H9 (cell line): ENCODE results near the gene KDM5B. TPM values are rescaled to one million over a fixed set of nuclear protein-coding genes. Genes with fewer than 3 reads are reported as not detected.

ENCODE experiments used
- DNase-seq: peaks from one replicate; pipeline ENCODE4 v3.0.0-alpha.2; 2017
- H2AFZ ChIP-seq: one replicate; pipeline ENCODE4 v1.6.1; 2013; ENCODE audit warnings: mild to moderate bottlenecking, low read length, control low read depth, moderate library complexity
- H2AK5ac ChIP-seq: 2 replicates; pipeline ENCODE4 v1.6.1; 2013; ENCODE audit warnings: low read length, control low read depth, mixed read lengths; ENCODE audit not compliant: insufficient read length
- H2BK120ac ChIP-seq: one replicate; pipeline ENCODE4 v1.6.1; 2013; ENCODE audit warnings: low read depth, mild to moderate bottlenecking, low read length, control low read depth, inconsistent platforms; ENCODE audit not compliant: poor library complexity, severe bottlenecking
- H2BK12ac ChIP-seq: 2 replicates; pipeline ENCODE4 v1.6.1; 2013; ENCODE audit warnings: low read length, control low read depth, mixed read lengths, low read depth; ENCODE audit not compliant: insufficient read length
- H2BK15ac ChIP-seq: 2 replicates; pipeline ENCODE4 v1.6.1; 2013; ENCODE audit warnings: low read depth, low read length, control low read depth
- H2BK20ac ChIP-seq: one replicate; pipeline ENCODE4 v1.6.1; 2013; ENCODE audit warnings: low read depth, mild to moderate bottlenecking, low read length, control low read depth, inconsistent platforms; ENCODE audit not compliant: poor library complexity, severe bottlenecking
- H2BK5ac ChIP-seq: 2 replicates; pipeline ENCODE4 v1.6.1; 2013; ENCODE audit warnings: low read length, control low read depth, mixed read lengths; ENCODE audit not compliant: insufficient read length
- H3K14ac ChIP-seq: 2 replicates; pipeline ENCODE4 v1.6.1; 2013; ENCODE audit warnings: low read length, control low read depth; ENCODE audit not compliant: insufficient read depth
- H3K18ac ChIP-seq: 2 replicates; pipeline ENCODE4 v1.6.1; 2013; ENCODE audit warnings: low read depth, mild to moderate bottlenecking, mixed read lengths, low read length, control low read depth; ENCODE audit not compliant: insufficient read length
- H3K23ac ChIP-seq: 2 replicates; pipeline ENCODE4 v1.6.1; 2013; ENCODE audit warnings: low read length, control low read depth, mixed read lengths, low read depth; ENCODE audit not compliant: insufficient read length
- H3K23me2 ChIP-seq: 2 replicates; pipeline ENCODE4 v1.6.1; 2013; ENCODE audit warnings: low read depth, mild to moderate bottlenecking, mixed read lengths, low read length, control low read depth; ENCODE audit not compliant: insufficient read length, poor library complexity, severe bottlenecking
- H3K27ac ChIP-seq: 2 replicates; pipeline ENCODE4 v1.5.1; 2013; ENCODE audit warnings: low read length, control low read depth, mixed read lengths, low read depth; ENCODE audit not compliant: insufficient read length
- H3K27me3 ChIP-seq: 2 replicates; pipeline ENCODE4 v1.6.1; 2013; ENCODE audit warnings: low read length, control low read depth, inconsistent platforms; ENCODE audit not compliant: insufficient read depth
- H3K4ac ChIP-seq: 2 replicates; pipeline ENCODE4 v1.6.1; 2013; ENCODE audit warnings: low read depth, mild to moderate bottlenecking, control low read depth, inconsistent platforms, low read length, moderate library complexity
- H3K4me1 ChIP-seq: 2 replicates; pipeline ENCODE4 v1.6.1; 2013; ENCODE audit warnings: low read length, control low read depth, inconsistent platforms; ENCODE audit not compliant: insufficient read depth
- H3K4me2 ChIP-seq: 2 replicates; pipeline ENCODE4 v1.6.1; 2013; ENCODE audit warnings: low read length, control low read depth, mixed read lengths; ENCODE audit not compliant: insufficient read length, insufficient read depth
- H3K56ac ChIP-seq: 2 replicates; pipeline ENCODE4 v1.6.1; 2013; ENCODE audit warnings: low read depth, mild to moderate bottlenecking, mixed read lengths, low read length, control low read depth; ENCODE audit not compliant: insufficient read length
- H3K79me1 ChIP-seq: 2 replicates; pipeline ENCODE4 v1.6.1; 2013; ENCODE audit warnings: low read depth, mild to moderate bottlenecking, moderate library complexity, low read length, control low read depth, inconsistent platforms; ENCODE audit not compliant: insufficient read depth, poor library complexity, severe bottlenecking
- H3K79me2 ChIP-seq: 2 replicates; pipeline ENCODE4 v1.6.1; 2013; ENCODE audit warnings: low read length, control low read depth, inconsistent platforms; ENCODE audit not compliant: insufficient read depth
- H3K9ac ChIP-seq: 2 replicates; pipeline ENCODE4 v1.6.1; 2013; ENCODE audit warnings: low read length, control low read depth, mixed read lengths; ENCODE audit not compliant: insufficient read length; ENCODE audit errors: extremely low read depth
- H3K9me3 ChIP-seq: one replicate; pipeline ENCODE4 v1.6.1; 2013; ENCODE audit warnings: low read depth, low read length, inconsistent platforms; ENCODE audit not compliant: control insufficient read depth
- H3T11ph ChIP-seq: one replicate; pipeline ENCODE4 v1.6.1; 2013; ENCODE audit warnings: mild to moderate bottlenecking, low read length, control low read depth, inconsistent platforms
- H4K20me1 ChIP-seq: one replicate; pipeline ENCODE4 v1.6.1; 2013; ENCODE audit not compliant: control insufficient read depth, insufficient read length, insufficient read depth
- H4K5ac ChIP-seq: 2 replicates; pipeline ENCODE4 v1.6.1; 2013; ENCODE audit warnings: low read depth, mild to moderate bottlenecking, mixed read lengths, low read length, control low read depth; ENCODE audit not compliant: insufficient read length
- H4K8ac ChIP-seq: replicated peaks from 2 replicates; pipeline ENCODE4 v1.6.1; 2013; ENCODE audit warnings: low read length, control low read depth, mixed read lengths, low read depth; ENCODE audit not compliant: insufficient read length
- H4K91ac ChIP-seq: 2 replicates; pipeline ENCODE4 v1.6.1; 2013; ENCODE audit warnings: low read depth, mild to moderate bottlenecking, moderate library complexity, mixed read lengths, low read length, control low read depth; ENCODE audit not compliant: insufficient read length
- H3K27ac Mint-ChIP-seq, 3 experiments: 2 replicates in 2 of 3; 3 replicates in 1 of 3; pipeline ENCODE4 v1.8.0; 2020 to 2021; ENCODE audit warnings: mixed read lengths in 3 of 3, mild to moderate bottlenecking in 1 of 3, moderate library complexity in 1 of 3
- H3K27me3 Mint-ChIP-seq: 2 replicates; pipeline ENCODE4 v1.8.0; 2021; ENCODE audit warnings: low read depth, mild to moderate bottlenecking, moderate library complexity, mixed read lengths
- H3K36me3 Mint-ChIP-seq, 3 experiments: 2 replicates in 2 of 3; 3 replicates in 1 of 3; pipeline ENCODE4 v1.8.0; 2020 to 2021; ENCODE audit warnings: low read depth in 3 of 3, mixed read lengths in 3 of 3; ENCODE audit not compliant: insufficient read depth in 1 of 3
- H3K4me1 Mint-ChIP-seq, 2 experiments: 2 replicates each; pipeline ENCODE4 v1.8.0; 2020; ENCODE audit warnings: mixed read lengths in 2 of 2
- H3K4me3 Mint-ChIP-seq, 2 experiments: 2 replicates in 1 of 2; 3 replicates in 1 of 2; pipeline ENCODE4 v1.8.0; 2020 to 2021; ENCODE audit warnings: mild to moderate bottlenecking in 2 of 2, mixed read lengths in 2 of 2, moderate library complexity in 1 of 2
- H3K9me3 Mint-ChIP-seq, 2 experiments: 2 replicates in 1 of 2; 3 replicates in 1 of 2; pipeline ENCODE4 v1.8.0; 2020; ENCODE audit warnings: mild to moderate bottlenecking in 2 of 2, mixed read lengths in 2 of 2, moderate library complexity in 1 of 2
- WGBS: extraction: QIAGEN DNeasy Blood & Tissue Kit; methylation state at CpG from one replicate; pipeline ENCODE4 v1.1.7; 2013; ENCODE audit warnings: missing lambda C conversion rate, low lambda C conversion rate, mixed read lengths; ENCODE audit not compliant: insufficient read length; ENCODE audit errors: extremely low coverage; 5-methylcytosine and 5-hydroxymethylcytosine counted together
- total RNA-seq: library from RNA; stranded (reverse); gene quantifications from 2 replicates; pipeline ENCODE4 v1.2.1, GENCODE V29; 2021
- TF ChIP-seq, protein P1 (sequence below): fragments of 200-600 bp; sonication (generic); conservative IDR thresholded peaks from 3 replicates; pipeline ENCODE4 v1.8.0; 2021; ENCODE audit warnings: antibody characterized with exemption, mild to moderate bottlenecking

The KDM5B gene
- total RNA-seq, 1 experiment from 2014 or later, result 210 TPM

DNA sequence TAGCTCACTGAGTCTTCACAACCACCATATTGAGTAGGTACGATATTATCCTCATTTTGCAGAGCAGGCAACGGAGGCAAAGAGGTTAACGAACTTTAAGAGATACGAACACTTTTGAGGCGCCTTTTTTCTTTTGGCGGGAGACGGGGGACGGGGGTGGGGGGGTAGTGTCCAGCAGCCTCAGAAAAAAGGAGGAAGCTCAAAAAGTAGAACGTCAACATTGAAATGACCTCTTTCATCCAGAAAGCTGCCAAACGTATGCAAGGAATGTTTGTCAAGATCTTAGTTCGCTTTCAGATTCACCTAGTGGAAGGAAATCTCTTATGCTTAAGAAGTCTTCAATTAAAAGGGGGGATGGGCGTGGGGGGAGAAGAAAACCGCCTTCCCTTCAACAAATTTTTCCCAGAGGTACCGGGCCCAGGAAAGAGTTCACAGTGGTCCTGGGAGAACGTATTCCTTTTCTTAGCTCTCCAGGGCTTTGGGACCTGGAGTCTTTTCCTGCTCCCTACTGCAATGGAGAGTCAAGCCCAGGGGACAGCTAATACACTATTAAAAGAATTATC, 1.5 kb upstream of the KDM5B start:
- TF ChIP-seq, protein P1, sequence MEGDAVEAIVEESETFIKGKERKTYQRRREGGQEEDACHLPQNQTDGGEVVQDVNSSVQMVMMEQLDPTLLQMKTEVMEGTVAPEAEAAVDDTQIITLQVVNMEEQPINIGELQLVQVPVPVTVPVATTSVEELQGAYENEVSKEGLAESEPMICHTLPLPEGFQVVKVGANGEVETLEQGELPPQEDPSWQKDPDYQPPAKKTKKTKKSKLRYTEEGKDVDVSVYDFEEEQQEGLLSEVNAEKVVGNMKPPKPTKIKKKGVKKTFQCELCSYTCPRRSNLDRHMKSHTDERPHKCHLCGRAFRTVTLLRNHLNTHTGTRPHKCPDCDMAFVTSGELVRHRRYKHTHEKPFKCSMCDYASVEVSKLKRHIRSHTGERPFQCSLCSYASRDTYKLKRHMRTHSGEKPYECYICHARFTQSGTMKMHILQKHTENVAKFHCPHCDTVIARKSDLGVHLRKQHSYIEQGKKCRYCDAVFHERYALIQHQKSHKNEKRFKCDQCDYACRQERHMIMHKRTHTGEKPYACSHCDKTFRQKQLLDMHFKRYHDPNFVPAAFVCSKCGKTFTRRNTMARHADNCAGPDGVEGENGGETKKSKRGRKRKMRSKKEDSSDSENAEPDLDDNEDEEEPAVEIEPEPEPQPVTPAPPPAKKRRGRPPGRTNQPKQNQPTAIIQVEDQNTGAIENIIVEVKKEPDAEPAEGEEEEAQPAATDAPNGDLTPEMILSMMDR, result no peak
- Histone ChIP-seq H3K18ac (no peak overlapping the region), H3T11ph (no peak overlapping the region), H3K56ac (no peak overlapping the region), H3K9ac (no peak overlapping the region), H4K5ac (no peak overlapping the region), H3K27ac (no peak overlapping the region), H4K91ac (no peak overlapping the region), H2BK15ac (no peak overlapping the region), H2BK5ac (no peak overlapping the region), H3K4ac (no peak overlapping the region), H2AK5ac (no peak overlapping the region), H2BK20ac (no peak overlapping the region), H3K4me1 (peaks cover 23% of the 10 kb centered on the region), H3K79me2 (peaks cover 26% of the 10 kb centered on the region; the same call in 1 of the 2 replicates), H3K27me3 (peaks cover 3% of the 10 kb centered on the region; the same call in 1 of the 2 replicates), H3K14ac (no peak overlapping the region), H3K23ac (no peak overlapping the region), H3K79me1 (no peaks in the 10 kb centered on the region), H2AFZ (no peak overlapping the region), H3K4me2 (peak overlapping the region; percentile 81), H3K23me2 (peaks cover 29% of the 10 kb centered on the region), H2BK12ac (no peak overlapping the region), H4K8ac (no peak overlapping the region), H3K9me3 (no peaks in the 10 kb centered on the region), H4K20me1 (no peaks in the 10 kb centered on the region), H2BK120ac (no peak overlapping the region)
- H3K9me3 Mint-ChIP-seq, result peaks cover 0 to 2% of the 10 kb centered on the region in 2 experiments; a peak in 1 of 5 replicates
- DNase-seq, result no peak
- H3K27me3 Mint-ChIP-seq, result peaks cover 9% of the 10 kb centered on the region
- peaks cover 5 to 7% (median 6%) of the 10 kb centered on the region in 3 experiments; a peak in 4 of 7 replicates for H3K36me3 Mint-ChIP-seq
- WGBS, result no CpG with 5 or more reads among the region's 15 CpGs
- H3K4me1 Mint-ChIP-seq, result peaks cover 57 to 58% of the 10 kb centered on the region in 2 experiments
- H3K4me3 Mint-ChIP-seq, result peak overlapping the region; percentile 87 to 96
- peak overlapping the region in 1 of 3 experiments; percentile 86; a peak in 1 of 7 replicates for H3K27ac Mint-ChIP-seq
